Spinal cord (tissue), 10 donors: ENCODE data around the gene MRTFA. TPM values are rescaled to one million over a fixed set of nuclear protein-coding genes. Genes with fewer than 3 reads are reported as not detected.
A peak's percentile ranks its signal among the peaks of the same experiment; 100 is the strongest.
"Not testable (repeated sequence)": the region's sequence is repeated elsewhere in the genome, so short reads cannot be mapped to it uniquely, and the experiment has no call there.

ENCODE experiments used
- DNase-seq, 6 donors: peaks; one replicate each; pipeline versions ENCODE4 v3.0.0 to v3.0.0-alpha.2; 2013 to 2015; ENCODE audit warnings: low spot score in 6 of 6, low read depth in 4 of 6
- H3K27ac ChIP-seq: one replicate; pipeline ENCODE4 v1.5.1; 2013; ENCODE audit warnings: low read depth, low read length, control low read depth
- H3K27me3 ChIP-seq: one replicate; pipeline ENCODE4 v1.6.1; 2013; ENCODE audit warnings: low read length; ENCODE audit not compliant: control insufficient read depth, insufficient read depth
- H3K36me3 ChIP-seq: one replicate; pipeline ENCODE4 v1.6.1; 2013; ENCODE audit warnings: low read length; ENCODE audit not compliant: control insufficient read depth, insufficient read depth
- H3K4me1 ChIP-seq: one replicate; pipeline ENCODE4 v1.6.1; 2013; ENCODE audit warnings: low read length; ENCODE audit not compliant: control insufficient read depth, insufficient read depth
- H3K4me3 ChIP-seq: one replicate; pipeline ENCODE4 v1.5.1; 2013; ENCODE audit warnings: low read depth, low read length, control low read depth
- H3K9me3 ChIP-seq: one replicate; pipeline ENCODE4 v1.6.1; 2013; ENCODE audit warnings: low read length; ENCODE audit not compliant: control insufficient read depth, insufficient read depth
- WGBS: methylation state at CpG from one replicate; pipeline ENCODE4 v1.1.5; 2013; ENCODE audit warnings: missing lambda C conversion rate; ENCODE audit not compliant: insufficient coverage; 5-methylcytosine and 5-hydroxymethylcytosine counted together
- polyA plus RNA-seq, 2 donors: library from polyadenylated mRNA; unstranded; fragments of 120-200 nt; gene quantifications; one replicate each; pipeline ENCODE4 v1.2.1, GENCODE V29; 2013; ENCODE audit not compliant: insufficient read length in 2 of 2
- total RNA-seq, 2 donors: library from RNA; depleted of rRNA in 1 of 2; stranded (reverse); fragments of 120-200 nt in 1 of 2; fragments of >200 nt in 1 of 2; gene quantifications; one replicate each; pipeline versions ENCODE4 v1.2.3 to v1.2.4, GENCODE V29; 2013 to 2014
- donor health status: healthy.

Gene MRTFA
- total and polyA plus RNA-seq, 4 donors, result 19.2 to 42.0 (median 34.0) TPM

GRCh38 chr22:40512426-40513136 is 123.9 kb downstream of the MRTFA start:
- Histone ChIP-seq H3K36me3 (peaks cover 3% of the 10 kb centered on the region), H3K4me1 (peaks cover 3% of the 10 kb centered on the region), H3K4me3 (no peak overlapping the region), H3K9me3 (no peaks in the 10 kb centered on the region), H3K27ac (peak overlapping the region; percentile 64), H3K27me3 (no peaks in the 10 kb centered on the region)
- no CpG with 5 or more reads among the region's 2 CpGs for WGBS
- DNase-seq, result peak in 3 of 6 donors; percentile 38 to 75 (median 60)

GRCh38 chr22:40511604-40512003 is 124.9 kb downstream of the MRTFA start:
- H3K4me1 ChIP-seq, result peaks cover 3% of the 10 kb centered on the region
- no peak overlapping the region for H3K4me3 ChIP-seq
- no peaks in the 10 kb centered on the region for H3K9me3 ChIP-seq
- H3K36me3 ChIP-seq, result peaks cover 3% of the 10 kb centered on the region
- H3K27ac ChIP-seq, result no peak overlapping the region
- no peak for DNase-seq
- H3K27me3 ChIP-seq, result no peaks in the 10 kb centered on the region

DNA sequence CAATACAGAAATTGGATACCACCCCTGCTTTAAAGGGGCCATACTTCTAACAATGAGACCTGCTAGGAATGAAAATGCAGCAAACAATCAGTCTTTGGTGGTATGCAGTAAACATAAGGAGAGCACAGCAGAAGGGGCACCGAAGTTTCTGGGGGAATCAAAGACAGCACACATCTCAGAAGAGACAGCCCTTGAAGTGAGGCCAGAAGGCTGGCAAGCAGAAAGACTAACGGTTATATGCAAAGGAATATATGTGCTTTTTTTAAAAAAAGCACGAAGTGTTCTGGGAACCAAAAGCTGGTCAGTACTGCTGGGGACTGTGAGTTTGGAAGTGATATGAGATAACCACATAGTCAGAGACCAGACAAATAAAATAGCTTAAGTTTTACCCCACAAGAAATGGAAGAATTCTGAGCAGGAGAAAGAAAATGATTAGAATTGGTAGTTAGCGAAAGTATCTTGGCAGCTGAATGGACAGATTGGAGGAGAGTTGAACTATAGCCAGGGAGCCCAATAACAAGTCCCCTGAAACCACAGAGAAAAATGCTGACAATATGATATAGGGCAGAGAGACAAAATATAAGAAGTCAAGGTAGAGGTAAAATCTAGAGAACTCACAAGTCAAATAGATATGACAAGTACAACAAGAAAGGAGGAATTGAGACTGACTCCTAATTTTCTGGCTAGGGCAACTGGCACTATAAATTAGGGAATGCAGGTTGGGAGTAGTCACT is 125.7 kb downstream of the MRTFA start:
- H3K27me3 ChIP-seq, result no peaks in the 10 kb centered on the region
- WGBS, result 30% methylated on average over 3 of the region's 4 CpGs
- peaks cover 3% of the 10 kb centered on the region for H3K36me3 ChIP-seq
- H3K9me3 ChIP-seq, result no peaks in the 10 kb centered on the region
- peak in 2 of 6 donors; percentile 44 to 62 for DNase-seq
- no peak overlapping the region for H3K4me3 ChIP-seq
- H3K4me1 ChIP-seq, result peaks cover 3% of the 10 kb centered on the region
- H3K27ac ChIP-seq, result peak overlapping the region; percentile 71

DNA sequence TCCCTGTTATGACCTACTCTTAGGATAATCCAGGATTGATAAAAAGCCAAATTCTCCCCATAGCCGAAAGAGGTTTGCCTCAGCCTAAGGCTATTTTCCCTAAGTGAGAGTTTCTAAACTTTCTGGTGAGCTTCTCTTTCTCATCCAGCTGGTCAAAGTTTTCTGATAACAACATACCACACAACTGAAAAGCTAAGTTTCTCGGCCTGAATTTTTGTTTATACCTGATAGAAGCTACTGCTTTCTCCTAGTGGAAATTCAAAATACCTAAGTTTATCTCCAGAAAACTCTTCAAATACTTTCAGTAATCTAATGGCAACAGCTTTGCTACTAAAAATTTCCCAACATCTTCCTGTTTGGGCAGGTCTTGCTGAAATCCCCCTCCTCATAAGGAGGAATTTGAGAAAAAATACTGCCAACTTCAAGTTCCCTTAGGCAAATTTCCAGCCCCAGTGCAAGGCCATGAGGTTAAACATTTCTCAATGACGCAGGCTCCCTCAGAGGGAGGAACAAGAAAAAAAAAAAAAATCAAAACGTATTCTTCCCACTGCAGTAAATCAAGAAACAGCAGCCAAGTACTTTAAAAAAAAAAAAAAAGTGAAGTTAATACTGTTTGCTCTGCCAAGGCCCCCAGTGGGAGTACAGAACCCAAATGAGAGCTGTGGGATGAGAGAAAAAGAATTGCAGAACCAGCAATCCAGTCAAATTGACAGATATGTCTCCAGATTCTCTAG is 127.0 kb downstream of the MRTFA start:
- 60% methylated on average over 2 of the region's 4 CpGs for WGBS
- H3K27me3 ChIP-seq, result no peaks in the 10 kb centered on the region
- peaks cover 3% of the 10 kb centered on the region for H3K4me1 ChIP-seq
- H3K36me3 ChIP-seq, result no peaks in the 10 kb centered on the region
- no peak overlapping the region for H3K4me3 ChIP-seq
- H3K27ac ChIP-seq, result peak overlapping the region; percentile 71
- peak in 3 of 6 donors; percentile 23 to 72 (median 43) for DNase-seq
- H3K9me3 ChIP-seq, result no peaks in the 10 kb centered on the region

GRCh38 chr22:40508046-40508445 is 128.5 kb downstream of the MRTFA start:
- H3K4me1 ChIP-seq, H3K4me3 ChIP-seq, H3K9me3 ChIP-seq, H3K36me3 ChIP-seq, DNase-seq, H3K27ac ChIP-seq, H3K27me3 ChIP-seq: not testable (repeated sequence)
- 70% methylated on average over 6 of the region's 8 CpGs for WGBS

DNA sequence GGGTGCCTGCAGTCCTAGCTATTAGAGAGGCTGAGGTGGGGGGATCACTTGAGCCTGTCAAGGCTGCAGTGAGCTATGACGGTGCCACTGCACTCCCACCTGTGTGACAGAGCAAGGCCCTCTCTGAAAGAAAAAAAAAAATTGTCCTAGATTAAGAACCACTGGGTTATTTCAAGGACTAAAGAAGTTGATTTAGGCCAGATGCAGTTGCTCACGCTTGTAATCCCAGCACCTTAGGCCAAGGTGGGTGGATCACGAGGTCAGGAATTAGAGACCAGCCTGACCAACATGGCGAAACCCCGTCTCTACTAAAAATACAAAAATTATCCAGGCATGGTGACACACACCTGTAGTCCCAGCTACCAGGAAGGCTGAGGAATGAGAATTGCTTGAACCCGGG is 129.0 kb downstream of the MRTFA start:
- WGBS, result 95% methylated on average over 3 of the region's 6 CpGs

DNA sequence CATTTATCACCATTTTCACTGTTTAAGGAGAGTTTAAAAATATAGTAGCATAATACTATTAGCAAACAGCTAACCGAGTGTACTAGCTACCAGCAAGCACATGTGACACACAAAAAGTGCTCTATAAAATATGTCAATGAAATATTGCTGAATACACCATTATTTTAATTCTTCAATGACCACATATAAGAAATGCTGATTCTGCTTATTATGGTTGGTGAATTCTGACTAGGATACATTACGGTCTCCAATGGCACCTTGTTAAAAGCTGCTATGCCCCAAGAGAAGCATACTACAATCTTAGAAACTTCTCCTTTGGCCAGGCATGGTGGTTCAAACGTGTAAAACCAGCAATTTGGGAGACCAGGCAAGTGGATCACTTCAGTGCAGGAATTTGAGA is 129.8 kb downstream of the MRTFA start:
- no peaks in the 10 kb centered on the region for H3K36me3 ChIP-seq
- no peaks in the 10 kb centered on the region for H3K9me3 ChIP-seq
- H3K27ac ChIP-seq, result no peak overlapping the region
- H3K27me3 ChIP-seq, result no peaks in the 10 kb centered on the region
- H3K4me1 ChIP-seq, result peaks cover 3% of the 10 kb centered on the region
- no peak for DNase-seq
- 83% methylated on average over 1 of the region's 3 CpGs for WGBS
- H3K4me3 ChIP-seq, result no peak overlapping the region

More for the DNA sequence above, 129.0 kb downstream of the MRTFA start:
- DNase-seq, result no peak
- Histone ChIP-seq H3K27me3 (no peaks in the 10 kb centered on the region), H3K9me3 (no peaks in the 10 kb centered on the region), H3K27ac (no peak overlapping the region), H3K36me3 (no peaks in the 10 kb centered on the region), H3K4me1 (peaks cover 3% of the 10 kb centered on the region), H3K4me3 (no peak overlapping the region)

DNA sequence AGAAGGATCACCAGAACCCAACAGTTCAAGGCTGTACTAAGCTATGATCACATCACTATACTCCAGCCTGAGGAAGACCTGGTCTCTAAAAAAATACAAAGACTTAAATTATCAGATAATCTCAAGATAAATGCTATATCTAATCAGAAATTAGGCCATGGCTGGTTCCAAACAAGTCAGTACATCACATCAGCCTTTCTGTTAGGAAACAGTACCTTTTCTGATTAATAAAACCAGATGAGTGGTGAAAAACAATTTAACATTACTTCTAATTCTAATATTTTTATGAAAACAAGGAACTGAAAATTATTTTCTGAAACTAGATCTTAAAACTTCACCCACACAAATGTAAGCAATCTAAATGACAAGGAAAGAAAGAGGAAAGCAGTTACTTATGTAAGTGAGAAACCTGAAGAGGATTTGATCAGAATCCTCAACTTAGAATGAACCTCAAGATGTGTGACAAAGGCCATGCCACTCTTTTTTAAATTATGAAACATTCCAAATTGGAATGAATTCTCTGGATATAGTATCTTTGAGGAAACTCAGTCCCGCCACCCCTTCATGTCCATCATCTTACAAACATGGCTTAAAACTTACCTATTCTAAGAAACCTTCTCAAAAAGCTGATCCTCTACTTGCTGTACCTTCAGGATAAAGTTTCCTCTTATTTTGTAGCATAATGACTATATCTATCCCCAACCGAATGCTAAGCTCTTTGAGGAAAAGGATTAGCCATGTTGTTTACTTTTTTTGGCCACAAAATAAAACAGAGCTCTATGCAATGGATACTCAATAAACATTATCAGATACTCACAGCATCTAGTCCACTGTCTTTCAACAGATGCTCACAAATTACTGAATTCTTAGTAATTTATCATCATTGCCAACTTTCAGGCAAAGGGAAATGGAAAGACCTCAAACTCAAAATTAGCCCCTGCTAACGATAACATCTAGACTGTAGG is 132.0 kb downstream of the MRTFA start:
- H3K9me3 ChIP-seq, result no peaks in the 10 kb centered on the region
- DNase-seq, result no peak
- no peaks in the 10 kb centered on the region for H3K27me3 ChIP-seq
- no peak overlapping the region for H3K27ac ChIP-seq
- H3K4me1 ChIP-seq, result peaks cover 3% of the 10 kb centered on the region
- H3K36me3 ChIP-seq, result no peaks in the 10 kb centered on the region
- WGBS, result no CpG with 5 or more reads among the region's 3 CpGs
- no peak overlapping the region for H3K4me3 ChIP-seq

- WGBS, result 93% methylated on average over 1 of the region's 1 CpG
- H3K4me1 ChIP-seq, result no peaks in the 10 kb centered on the region
- no peak overlapping the region for H3K27ac ChIP-seq
These were observed 133.6 kb downstream of the MRTFA start for GRCh38 chr22:40502919-40503318.

More at GRCh38 chr22:40502919-40503318, 133.6 kb downstream of the MRTFA start:
- Histone ChIP-seq H3K36me3 (no peaks in the 10 kb centered on the region), H3K9me3 (no peaks in the 10 kb centered on the region), H3K27me3 (no peaks in the 10 kb centered on the region), H3K4me3 (no peak overlapping the region)
- DNase-seq, result no peak
